Globus pallidus (tissue), 1 donor: ENCODE data around the gene FCN1.
"Not testable (repeated sequence)": the region's sequence is repeated elsewhere in the genome, so short reads cannot be mapped to it uniquely, and the experiment has no call there.

Source experiments
- DNase-seq: peaks from one replicate; pipeline ENCODE4 v3.0.0-alpha.2; 2015; ENCODE audit warnings: low spot score

Gene FCN1

DNA sequence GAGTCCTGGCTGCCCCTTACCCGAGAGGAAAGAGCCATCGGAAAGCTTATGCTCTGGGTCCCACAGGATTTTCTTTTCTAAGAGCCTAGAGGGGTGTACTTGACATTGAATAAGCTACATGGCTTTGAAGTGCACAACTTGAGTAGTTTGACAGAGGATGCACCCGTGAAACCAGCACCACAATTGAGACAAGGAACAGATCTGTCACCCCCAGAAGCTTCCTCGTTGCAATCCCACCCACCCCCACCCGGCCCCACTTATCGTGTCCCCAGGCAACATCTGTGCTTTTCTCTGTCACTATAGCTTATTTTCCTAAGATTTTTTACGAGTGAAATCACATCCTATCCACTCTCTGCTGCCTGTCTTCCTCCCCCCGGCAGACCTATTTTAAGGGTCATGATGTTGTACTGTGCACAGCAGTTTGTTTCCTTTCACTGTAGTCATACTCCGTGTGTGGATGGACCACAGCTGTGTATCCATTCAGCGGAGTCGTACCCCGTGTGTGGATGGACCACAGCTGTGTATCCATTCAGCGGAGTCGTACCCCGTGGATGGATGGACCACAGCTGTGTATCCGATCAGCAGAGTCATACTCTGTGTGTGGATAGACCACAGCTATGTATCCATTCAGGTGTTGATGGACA is 45.9 kb downstream of the FCN1 start:
- DNase-seq, result no peak

DNA sequence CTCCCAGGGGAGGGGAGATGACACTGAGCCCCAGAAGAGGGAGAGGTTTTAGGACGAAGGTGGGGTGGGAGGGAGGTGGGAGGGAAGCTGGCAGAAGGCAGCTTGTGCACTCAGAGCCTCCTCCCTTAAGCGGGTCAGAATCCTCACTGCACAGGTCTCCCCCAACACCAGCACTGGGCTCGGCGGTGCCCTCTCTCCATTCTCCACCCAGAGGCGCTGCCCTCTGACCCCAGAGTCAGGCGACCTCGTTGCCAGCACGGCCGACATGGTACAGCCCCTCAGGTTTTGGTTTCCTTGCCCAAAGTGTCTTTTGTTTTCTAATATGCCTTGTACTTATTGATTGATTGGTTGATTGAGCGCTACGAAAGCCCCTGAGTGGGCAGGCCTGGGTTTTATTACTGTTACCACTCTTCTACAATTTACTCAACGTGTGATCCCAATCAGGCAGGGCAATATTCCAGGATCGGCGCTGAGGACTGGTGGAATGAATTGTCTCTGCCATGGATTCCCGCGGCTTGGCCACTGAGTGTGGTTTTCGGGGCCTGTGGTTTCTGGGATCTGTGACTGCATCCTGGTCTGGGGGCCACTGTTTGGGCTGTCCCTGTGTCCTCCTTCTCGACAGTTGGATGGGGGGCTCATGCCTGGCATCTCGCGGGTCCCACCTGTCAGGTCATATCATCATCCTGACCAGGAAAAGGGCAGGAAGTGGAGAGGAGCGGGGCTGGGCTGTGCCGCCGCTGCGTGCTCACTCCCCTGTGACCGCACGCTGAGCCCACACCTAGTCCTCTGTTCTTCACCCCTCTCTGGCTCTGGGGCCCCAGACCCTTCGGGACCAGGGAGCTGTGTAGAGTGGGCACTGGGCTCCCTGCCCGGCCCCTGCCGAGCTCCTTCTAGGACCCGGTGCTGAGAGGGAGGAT is 46.7 kb downstream of the FCN1 start:
- no peak for DNase-seq

DNA sequence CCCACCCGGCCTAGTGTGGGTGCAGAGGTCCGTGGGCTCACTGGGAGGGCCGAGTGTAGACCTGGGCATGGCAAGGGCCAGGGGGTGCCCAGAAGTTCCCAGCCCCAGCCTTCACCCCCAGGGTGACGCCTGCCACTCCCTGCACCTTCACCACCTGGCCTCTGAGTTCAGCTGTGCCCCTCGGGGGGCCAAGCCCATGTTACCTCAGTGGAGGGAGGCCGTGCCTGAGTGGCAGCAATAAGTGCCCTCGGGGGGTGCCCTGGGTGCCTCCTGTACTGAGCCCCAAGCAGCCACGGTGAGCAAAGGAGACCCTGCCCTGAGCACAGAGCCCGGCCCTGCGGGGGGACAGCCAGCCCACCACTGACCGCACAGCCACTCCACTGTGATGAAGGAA is 47.4 kb downstream of the FCN1 start:
- no peak for DNase-seq

- DNase-seq, result no peak
These were observed 48.0 kb downstream of the FCN1 start for GRCh38 chr9:134869554-134870300.

DNA sequence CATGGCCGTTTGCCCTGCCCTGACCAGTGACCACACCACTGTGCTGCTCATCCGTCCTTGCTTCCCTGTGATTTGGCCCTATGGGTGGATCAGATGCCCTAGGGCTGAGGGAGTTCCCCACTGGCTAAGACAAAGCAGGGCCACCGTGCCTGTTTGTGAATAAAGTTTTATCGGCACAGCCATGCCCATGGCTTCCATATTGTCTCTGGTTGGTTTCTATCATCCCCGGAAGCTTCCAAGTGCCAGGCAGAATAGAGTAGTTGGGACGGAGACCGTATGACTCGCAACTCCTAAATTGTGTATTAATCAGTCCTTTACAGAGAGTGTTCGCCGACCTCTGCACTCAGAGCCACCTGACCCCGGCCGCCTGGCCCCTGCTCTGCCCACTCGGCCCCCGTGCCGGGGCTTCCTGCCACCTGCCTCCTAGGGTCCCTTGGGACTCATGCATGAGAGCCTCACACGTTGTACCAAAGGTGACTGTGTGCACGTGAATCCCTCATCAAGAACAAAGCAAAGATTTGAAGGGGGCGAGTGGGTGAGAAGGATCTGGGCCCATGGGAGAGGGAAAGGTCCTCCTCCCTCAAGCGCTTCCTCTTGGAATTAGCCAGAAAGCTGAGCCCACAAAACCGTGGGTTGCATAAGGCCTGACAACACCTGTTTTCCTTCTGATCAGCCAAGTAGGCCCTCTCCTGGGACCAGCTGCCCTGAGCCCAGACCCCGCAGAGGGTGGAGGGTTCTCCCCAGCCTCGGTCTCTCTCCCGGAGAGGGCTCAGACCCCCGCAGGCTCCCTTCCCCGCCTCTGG is 48.8 kb downstream of the FCN1 start:
- DNase-seq, result no peak

DNA sequence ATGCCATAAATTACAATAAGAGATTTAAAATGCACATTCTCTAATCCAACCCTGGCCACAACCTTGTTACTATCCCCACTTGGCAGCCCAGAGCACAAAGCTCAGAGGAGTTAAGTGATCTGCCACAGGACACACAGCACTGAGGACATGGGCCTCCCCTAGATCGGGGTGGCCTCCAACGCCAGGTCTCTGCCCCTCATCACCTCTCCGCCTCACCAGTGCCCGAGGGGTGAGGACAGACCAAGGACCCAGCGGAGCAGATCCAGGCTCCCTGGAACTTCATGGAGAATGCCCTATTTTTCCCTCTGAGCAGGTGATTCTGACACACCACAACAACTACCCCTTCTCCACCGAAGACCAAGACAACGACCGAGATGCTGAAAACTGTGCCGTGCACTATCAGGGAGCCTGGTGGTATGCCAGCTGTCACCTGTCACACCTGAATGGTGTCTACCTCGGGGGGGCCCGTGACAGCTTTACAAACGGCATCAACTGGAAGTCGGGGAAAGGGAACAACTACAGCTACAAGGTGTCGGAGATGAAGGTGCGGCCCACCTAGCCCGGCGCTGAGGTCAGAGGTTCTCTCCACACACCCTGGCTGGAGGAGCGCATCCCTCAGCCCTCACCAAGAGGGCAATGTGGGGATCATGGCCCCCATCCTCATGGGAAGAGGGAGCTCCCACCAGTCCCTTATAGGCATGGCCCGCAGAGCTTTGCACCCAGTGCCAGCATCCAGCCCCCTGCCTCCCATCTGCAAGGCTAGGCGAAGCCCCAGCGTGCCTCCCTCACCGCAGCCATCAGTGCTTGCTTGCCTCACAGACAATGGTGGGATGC is 49.6 kb downstream of the FCN1 start:
- no peak for DNase-seq

DNA sequence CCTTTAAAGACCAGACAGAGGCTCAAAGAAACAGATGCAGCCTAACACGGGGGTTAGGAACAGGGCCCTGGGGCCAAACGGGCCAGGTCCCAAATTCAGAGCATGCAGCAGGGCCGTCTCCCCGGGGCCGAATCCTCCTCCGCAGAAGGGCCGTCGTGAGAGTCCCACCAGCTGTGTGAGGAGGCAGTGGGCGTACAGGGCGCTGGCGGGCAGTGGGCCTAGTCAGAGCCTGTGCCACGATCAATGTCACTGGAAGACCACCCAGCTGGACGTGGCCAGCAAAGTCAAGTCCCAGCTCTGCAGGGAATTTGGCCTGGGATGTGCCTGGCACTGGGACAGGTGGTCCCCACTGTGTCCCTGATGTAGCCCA is 52.9 kb downstream of the FCN1 start:
- DNase-seq, result no peak

DNA sequence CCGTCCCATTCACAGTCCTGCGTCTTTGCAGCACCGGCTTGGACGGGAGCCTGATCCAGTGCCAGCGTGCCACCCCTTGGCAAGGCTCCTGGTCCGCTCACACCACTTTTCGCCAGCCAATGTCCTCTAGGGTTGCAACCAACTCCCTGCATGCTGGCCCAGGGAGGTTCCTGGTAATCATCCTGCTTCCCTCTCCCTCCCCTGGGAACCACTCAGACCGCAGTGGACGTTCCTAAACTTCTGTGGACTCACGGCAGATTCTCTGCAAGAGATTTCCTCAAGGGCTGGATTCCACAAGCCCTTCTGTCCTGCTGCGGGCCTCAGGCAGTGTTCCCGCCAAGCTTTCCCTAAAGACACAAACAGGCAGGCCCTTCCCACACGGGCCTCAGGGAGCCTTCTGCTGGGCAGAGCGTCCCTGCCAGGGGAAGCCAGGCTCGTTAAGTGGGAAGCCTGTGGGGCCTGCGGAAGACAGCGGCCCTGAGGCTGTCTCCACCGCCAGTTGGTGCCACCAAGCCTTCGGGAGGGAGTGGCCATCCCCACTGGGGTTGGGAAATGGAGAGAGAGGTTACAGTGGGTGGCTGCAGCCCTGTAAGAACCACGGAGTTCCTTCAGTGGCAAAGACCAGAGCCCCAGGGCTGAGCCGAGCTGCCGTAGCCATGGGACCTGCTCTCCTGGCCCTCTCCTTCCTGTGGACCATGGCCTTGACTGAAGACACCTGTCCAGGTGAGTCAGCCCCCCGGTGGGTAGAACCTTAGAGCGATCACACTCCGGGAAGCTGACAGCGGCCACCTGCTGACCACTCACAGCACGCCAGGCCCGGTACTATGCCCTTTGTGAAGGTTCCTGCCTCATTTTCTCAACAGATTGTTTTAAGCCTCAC is 53.5 kb downstream of the FCN1 start:
- no peak for DNase-seq

DNA sequence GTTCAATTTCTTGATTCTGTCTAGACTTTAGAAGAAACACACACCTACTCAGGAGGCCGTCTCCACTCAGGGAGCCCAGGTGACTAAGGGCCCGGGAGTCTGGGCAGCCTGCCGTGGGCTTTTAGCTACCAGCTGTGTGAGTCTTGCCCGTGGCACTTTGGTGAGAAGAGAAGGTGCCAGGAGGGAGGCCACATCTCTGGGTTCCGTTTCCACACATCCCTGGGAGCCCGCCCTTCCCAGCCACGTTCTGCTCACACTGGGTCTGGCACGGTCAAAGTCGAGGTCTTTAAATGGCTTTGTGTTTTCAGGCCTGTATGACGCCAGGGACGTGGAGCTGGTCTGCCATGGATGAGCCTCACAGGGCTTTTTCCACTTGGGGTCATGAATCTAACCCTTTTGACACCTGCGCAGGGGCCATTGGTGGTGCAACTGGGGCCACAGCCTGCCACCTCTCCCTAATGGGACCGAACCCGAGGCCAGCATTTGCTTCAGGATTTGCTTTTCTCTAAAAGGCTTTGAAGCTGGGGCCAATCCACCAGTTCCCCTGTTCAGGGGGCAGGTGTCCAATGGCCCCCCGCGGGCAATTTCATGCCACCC is 54.3 kb downstream of the FCN1 start:
- no peak for DNase-seq

DNA sequence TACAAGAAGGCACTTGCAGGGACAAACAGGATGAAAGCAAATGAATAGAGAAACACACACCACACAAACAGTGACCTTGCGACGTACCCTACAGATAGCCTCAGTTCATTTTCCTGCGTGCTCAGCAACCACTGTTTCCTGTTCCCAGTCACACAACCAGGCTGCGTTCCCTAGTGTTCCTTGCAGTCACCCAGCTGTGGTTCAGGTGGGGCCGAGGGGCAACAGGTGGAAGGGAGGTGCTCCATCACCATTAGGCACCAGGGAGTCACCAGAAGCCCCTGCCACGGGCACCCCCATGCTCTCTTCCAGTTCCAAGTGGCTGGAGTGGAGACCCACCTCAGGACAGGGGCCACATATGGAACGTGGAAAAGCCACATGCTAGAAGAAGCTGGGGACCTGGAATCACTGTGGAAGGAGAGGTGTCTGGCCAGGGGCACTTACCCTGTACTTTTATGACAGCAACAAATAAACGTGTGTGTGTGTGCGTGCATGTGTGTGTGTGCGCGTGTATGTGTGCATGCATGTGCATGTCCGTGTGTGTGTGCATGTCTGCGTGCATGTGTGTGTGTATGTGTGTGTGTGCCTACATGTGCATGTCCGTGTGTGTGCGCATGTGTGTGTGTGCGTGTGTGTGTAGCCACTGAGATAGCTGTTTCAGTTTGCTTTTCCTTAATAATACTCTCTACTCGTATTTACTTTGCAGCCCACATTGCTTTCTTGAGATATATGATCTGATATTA is 55.9 kb downstream of the FCN1 start:
- DNase-seq, result no peak

DNA sequence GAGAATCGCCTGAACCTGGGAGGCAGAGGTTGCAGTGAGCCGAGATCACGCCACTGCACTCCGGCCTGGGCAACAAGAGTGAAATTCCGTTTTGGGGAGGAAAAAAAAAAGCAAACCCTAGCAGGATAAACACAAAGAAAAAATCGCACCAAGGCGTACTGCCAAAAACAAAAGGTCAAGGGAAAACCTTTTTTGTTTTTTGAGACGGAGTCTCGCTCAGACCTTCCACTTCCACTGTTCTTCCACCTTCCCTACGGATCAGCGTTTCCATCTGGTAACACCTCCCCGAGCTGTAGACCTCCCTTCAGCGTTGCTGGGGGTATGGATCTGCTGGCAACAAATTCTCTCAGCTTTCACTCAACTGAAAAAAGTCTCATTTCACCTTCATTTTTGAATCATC is 57.2 kb downstream of the FCN1 start:
- DNase-seq, result no peak

- no peak for DNase-seq
These were observed 59.5 kb downstream of the FCN1 start for GRCh38 chr9:134858051-134858841.

DNA sequence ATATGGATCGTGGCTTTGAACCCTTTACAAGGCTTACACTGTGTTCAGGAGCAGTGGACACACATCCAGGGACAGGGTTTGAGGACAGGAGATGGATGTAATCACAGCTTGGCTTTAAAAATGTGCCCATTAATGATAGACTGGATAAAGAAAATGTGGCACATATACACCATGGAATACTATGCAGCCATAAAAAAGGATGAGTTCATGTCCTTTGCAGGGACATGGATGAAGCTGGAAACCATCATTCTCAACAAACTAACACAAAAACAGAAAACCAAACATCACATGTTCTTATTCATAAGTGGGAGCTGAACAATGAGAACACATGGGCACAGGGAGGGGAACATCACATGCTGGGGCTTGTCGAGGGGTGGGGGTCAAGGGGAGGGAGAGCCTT is 60.3 kb downstream of the FCN1 start:
- DNase-seq, result not testable (repeated sequence)

DNA sequence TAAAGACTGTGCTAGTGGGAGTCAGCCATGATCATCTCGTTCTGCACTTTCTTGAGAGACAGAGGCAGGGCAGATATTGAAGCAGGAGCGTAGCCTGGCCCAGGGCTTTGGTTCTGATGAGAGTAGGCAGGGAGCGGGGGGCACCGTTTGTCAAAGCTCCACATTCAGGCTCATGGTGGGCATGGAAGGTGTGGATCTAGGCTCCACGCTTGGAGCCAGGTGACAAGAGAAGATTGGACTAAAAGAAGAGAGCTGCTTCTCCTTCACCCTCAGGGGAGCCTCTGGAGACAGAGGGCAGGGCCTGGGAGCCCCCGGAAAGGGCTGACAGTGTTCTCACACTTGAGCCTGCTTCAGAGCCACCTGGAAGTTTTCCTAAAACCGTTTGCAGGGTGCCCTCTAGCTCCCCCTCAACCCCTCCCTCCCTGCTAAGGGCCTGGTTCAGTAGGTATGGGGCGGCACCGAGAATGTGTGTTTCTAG is 61.8 kb downstream of the FCN1 start:
- DNase-seq, result no peak
